NCI-H526 (cell line): ENCODE measurements around the gene JPH4.
"Not testable (repeated sequence)": the region's sequence is repeated elsewhere in the genome, so short reads cannot be mapped to it uniquely, and the experiment has no call there.

ENCODE experiments used
- DNase-seq, 2 experiments: peaks; one replicate each; lab custom pipeline; 2025; lab: John Stamatoyannopoulos, UW

The JPH4 gene

DNA sequence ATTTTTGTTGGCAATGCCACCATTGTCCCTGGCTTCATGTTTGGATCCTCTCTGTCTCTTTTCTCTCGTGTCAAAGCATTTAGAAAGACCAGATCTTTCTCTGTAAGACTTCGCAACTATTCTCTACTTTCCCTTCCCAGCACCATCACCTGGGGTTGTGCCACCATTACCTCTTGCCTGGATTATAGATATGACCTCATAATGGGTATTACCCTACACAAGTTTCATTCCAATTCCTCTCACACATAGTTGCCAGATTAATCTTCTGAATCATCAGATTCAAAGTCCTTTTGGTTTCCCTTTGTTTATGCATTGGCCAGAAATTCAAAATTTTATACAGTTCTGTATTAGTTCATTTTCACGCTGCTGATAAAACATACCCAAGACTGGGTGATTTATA is 30.4 kb upstream of the JPH4 start:
- no peak for DNase-seq

DNA sequence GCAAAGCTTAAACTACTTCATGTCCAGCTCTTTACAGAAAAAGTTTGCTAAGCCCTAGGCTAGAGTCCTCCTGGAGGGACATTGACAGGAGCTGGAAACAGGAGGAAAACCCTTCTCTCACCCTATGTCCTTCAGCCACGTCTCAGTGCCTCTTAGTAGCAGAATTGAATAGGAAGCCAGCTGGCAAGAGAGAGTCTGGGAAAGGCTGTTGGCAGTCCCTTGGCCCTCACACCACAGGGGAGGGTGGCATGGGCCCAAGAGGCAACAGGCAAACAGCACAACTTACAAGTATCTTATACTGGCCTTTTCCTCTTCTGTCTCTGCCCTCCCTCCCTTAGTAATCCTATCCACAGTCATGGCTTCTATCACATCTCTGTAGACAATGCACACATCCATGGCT is 29.9 kb upstream of the JPH4 start:
- DNase-seq: no peak

DNA sequence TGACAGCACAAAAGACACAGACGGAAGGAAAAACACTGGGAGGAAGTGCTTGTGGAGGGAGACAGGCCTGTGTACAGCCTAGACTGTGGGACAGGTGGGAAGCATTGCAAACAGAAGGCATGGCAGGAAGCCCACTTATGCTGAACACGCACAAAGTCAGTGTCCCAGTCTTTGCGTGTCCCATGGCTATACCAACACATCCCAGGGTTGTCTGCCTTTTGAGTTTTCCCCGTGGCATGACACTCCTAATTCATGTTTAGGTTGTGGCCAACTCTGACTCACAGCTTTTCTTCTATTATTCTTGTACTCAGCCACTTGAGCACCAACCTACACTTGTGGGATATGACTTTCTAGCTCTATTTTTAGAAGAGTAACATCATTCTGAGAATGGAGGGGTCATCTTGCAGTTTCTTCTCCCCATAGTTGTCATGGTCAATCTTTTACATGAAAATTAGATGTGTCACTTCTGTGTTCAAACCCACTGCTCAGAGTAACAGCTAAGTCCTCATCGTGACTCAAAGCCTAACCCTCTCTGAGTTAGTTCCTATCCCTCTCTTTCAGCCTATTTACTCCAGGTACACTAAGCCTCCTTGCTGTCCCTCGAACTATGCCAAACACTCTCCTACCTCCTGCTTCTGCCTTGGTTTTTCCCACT is 27.5 kb upstream of the JPH4 start:
- DNase-seq: no peak

DNA sequence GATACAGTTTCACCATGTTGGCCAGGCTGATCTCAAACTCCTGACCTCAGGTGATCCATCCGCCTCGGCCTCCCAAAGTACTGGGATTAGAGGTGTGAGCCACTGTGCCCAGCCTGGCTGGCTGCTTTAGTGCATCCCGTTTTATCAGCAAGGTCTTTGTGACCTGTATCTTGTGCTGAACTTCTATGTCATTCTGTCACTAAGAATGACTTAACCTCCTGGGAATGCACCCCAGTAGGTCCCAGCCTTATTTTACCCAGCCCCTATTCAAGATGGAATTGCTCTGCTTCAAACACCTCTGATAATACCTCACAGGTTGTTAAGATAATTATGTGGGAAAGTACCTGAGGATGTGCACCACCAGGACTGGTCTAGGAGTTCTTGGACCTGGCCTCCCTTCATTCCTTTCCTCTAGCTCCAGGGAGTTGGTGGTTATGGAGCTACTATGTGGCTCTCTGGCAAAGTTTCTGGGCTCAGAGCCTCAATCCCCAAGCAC is 26.1 kb upstream of the JPH4 start:
- DNase-seq: no peak

DNA sequence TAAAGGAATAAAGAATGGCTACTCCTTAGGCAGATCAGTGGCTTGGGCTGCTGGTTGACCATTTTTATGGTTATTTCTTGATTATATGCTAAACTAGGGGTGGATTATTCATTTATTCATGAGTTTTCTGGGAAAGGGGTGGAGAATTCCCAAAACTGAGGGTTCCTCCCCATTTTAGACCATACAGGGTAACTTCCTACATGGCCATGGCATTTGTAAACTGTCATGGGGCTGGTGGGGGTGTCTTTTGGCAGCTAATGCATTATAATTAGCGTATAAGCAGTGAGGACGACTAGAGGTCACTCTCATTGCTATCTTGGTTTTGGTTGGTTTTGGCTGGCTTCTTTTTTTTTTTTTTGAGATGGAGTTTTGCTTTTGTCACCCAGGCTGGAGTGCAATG is 25.6 kb upstream of the JPH4 start:
- no peak for DNase-seq

DNA sequence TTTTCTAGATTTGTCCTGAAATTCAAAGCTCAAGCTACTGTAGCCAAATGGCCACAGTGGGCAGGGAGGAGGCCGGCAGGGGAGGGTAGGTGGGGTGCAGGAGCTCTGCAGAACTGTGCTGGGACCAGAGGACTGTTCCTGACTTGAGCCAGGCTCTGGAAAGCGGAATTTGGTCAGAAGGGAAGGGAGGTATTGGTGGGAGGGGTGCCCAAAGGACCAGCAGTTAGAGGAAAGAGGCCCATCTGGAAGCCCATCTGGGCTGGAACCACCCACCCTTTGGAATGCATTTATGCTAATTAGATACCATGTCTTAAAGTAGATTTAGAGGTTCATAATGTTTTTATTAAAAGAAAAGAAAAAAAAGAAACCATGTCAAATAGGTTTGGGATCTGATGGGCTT is 24.5 kb upstream of the JPH4 start:
- DNase-seq: no peak

DNA sequence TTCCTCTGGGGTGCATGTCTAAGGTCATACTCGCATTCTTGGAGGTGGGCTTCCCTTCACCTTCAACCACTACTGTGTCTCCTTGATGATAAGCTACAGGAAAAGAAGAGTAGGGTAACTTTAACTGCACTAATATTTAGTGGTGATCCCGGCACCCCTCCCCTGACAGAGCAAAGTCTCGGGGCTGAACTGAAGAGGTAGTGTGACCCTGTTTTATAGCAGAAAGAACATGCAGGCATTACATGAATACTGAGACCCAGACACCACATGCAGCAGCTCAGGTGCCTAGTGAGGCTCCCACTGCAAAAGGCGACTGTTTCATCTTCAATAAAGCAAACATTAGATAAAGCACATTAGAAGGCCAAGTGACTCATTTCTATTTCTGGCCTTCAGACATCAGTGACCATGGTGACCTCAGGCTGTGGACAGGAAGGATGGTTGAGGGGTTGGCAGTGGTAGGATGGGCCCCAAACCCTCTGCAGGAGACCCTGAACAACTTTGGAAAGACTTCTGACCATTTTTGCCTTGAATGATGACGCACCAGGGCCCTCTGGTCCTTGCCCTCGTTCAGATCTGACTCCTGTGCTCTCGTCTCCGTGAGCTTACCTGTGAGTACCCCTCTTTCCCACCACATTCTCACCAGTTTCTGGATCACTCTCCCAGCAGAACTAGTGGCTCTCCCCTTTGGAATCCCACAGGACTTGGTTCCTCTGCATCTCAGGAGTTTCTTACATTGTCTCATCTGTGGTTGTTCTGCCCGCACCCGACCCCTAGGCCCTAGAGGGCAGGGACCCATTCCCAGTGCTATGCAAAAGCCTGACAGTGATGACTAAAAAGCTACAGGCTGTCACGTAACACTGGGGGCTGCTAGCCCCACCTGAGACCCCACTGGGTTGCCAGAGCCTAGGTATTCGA is 23.8 kb upstream of the JPH4 start:
- no peak for DNase-seq

DNA sequence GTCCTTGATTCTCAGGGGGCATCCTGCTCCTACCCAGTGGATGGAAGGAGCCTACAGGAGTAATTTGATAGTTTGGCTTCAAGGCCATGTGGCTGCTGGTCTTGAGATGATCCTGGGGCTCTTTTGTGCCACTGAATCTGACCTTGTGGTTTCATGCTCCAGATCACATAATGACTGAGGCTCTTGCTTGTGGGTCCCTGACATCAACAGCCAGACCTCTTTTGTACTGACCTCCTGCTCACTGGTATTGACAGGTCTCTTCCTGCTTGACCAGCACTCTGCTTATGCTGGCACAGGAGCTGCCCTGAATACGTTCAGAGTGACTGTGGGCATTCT is 23.2 kb upstream of the JPH4 start:
- DNase-seq: no peak

DNA sequence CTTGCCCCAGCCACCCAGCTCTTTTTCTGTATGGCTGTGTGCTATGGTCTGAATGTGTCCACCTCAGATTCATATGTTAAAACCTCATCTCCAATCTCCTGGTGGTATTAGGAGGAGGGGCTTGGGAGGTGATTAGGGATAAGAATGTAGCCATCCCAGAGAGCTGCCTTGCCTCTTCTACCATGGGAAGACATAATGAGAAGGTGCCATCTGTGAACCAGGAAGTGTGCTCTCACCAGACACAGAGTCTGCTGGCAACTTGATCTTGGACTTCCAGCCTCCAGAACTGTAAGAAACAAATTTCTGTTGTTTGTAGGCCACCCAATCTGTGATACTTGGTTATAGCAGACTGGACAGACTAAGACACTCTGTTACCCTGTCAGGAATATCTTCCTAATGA is 22.8 kb upstream of the JPH4 start:
- no peak for DNase-seq

DNA sequence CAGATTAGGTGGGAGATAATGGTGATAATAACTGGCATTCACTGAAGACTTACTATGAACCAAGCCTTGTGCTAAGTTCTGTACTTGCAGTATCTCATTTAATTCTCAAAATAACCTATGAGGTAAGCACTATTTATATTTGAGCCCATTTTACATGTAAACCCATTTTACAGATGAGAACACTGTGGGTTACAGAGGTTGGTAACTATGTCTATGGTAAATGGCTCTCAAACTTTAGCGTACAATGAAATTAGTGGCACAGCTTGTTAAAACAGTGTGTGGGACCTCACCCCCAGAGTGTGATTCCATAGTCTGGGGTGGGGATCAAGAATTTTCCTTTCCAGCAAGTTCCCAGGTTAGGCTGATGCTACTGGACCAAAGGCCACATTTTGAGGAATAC is 22.2 kb upstream of the JPH4 start:
- no peak for DNase-seq

DNA sequence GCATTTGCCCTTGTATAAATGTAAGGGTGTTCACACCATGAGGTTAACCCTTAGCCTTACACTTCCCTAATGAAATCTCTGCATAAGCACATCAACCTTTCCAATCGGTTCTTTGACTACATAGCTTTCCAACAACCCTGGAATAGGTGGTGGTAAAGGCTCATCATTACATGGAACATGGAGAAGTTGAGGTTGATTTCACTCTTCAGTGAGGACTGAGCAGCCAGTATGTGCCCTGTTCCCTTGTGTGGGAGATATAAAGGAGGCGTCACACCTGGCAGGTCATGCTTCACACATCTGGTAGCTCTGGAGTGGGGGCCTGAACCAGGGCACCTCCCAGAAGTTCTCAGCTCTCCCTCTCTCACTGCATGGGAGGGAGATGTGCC is 21.7 kb upstream of the JPH4 start:
- DNase-seq: no peak

DNA sequence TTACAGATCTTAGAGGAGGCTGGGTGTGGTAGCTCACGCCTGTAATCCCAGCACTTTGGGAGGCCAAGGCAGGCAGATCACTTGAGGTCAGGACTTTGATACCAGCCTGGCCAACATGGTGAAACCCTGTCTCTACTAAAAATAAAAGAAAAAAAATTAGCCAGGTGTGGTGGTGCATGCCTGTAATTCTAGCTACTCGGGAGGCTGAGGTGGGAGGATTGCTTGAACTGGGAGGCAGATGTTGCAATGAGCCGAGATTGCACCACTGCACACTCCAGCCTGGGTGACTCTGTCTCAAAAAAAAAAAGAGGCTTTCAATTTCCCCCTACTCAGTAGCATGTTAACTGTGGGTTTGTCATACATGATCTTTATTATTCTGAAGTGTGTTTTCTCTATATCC is 15.6 kb upstream of the JPH4 start:
- DNase-seq: not testable (repeated sequence)

DNA sequence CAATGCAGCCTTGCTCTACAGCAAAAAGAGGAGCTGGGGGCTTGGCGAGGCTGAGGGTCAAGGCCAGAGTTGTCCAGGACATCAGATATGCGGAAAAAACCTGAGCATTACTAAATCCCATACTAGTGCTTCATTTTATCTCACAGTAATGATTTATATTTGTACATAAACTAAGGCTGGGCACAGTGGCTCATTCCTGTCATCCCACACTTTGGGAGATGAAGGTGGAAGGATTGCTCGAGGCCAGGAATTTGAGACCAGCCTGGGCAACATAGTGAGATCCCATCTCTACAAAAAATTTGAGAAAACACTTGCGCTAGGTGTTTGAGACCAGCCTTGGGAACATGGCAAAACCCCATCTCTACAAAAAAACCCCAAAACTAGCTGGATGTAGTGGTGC is 11.6 kb upstream of the JPH4 start:
- no peak for DNase-seq

DNA sequence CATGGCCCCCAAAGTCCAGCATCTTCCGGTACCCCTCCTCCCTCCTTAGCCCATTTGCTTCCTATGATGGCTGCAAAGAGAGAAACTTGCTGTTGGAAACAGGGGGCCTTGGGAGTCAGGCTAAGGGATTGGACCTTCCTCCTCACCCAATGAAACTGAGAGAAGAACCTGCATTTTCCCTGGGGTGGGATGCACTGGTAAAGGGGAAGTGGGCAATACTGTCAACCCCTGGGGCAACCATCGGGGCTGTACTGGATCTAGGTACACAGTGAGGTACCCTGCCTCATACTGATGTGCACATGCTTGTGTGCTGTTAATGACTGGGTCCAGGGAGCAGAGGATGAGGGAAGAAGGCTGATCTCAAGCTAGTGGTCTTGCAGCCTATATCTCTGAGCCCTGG is 11.0 kb upstream of the JPH4 start:
- no peak for DNase-seq

DNA sequence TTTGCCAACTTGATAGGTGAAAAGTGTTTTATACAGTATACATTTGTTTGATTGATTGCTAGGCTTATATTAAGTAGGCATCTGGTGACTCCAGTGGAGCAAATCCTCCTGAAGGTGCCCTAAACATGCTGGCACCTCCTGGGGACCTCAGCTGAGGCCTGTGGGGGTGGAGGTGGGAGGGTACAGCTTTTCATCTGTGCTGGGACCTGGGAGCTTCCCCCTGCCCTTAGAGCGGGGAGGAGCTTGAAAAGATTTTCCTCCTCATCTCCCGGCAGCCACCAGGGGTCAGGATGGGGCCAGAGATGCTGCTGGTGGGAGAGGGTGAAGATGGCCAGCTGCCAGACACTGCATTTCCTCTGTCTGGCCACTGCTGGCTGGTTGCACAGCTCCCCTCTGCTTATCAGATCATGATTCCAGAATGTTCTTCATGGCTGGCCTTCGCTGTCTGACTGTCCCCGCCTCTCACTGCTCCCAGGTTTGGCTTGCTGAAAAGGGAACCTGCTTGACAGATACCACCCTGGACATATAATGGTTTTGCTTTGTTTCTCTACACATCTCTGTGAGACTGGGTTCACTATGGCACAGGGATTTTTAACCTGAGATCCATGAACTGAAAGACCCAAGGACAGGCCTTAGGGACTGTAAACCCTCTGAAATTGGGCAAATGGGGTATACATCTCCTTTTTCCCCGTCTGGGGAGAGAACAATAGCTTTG is 10.5 kb upstream of the JPH4 start:
- DNase-seq: peak; percentile 59 to 84

DNA sequence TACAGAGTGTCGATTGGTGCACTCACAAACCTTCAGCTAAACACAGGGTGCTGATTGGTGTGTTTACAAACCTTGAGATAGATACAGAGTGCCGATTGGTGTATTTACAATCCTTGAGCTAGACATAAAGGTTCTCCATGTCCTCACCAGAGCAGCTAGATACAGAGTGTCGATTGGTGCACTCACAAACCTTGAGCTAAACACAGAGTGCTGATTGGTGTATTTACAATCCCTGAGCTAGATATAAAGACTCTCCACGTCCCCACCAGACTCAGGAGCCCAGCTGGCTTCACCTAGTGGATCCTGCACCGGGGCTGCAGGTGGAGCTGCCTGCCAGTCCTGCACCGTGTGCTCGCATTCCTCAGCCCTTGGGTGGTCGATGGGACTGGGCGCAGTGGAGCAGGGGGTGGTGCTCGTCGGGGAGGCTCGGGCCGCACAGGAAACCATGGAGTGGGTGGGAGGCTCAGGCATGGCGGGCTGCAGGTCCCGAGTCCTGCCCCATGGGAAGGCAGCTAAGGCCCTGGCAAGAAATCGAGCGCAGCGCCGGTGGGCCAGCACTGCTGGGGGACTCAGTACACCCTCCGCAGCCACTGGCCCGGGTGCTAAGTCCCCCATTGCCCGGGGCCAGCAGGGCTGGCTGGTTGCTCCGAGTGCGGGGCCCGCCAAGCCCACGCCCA is 6.1 kb upstream of the JPH4 start:
- DNase-seq: not testable (repeated sequence)

DNA sequence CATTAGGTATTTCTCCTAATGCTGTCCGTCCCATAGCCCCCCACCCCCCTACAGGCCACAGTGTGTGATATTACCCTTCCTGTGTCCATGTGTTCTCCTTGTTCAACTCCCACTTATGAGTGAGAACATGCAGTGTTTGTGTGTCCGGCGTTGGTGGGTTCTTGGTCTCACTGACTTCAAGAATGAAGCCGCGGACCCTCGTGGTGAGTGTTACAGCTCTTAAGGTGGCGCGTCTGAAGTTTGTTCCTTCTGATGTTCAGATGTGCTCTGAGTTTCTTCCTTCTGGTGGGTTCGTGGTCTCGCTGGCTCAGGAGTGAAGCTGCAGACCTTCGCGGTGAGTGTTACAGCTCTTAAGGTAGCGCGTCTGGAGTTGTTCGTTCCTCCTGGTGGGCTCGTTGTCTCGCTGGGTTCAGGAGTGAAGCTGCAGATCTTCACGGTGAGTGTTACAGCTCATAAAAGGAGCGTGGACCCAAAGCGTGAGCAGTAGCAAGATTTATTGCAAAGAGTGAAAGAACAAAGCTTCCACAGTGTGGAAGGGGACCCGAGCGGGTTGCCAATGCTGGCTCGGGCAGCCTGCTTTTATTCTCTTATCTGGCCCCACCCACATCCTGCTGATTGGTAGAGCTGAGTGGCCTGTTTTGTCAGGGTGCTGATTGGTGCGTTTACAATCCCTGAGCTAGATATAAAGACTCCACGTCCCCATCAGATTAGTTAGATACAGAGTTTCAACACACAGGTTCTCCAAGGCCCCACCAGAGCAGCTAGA is 5.4 kb upstream of the JPH4 start:
- DNase-seq: not testable (repeated sequence)

DNA sequence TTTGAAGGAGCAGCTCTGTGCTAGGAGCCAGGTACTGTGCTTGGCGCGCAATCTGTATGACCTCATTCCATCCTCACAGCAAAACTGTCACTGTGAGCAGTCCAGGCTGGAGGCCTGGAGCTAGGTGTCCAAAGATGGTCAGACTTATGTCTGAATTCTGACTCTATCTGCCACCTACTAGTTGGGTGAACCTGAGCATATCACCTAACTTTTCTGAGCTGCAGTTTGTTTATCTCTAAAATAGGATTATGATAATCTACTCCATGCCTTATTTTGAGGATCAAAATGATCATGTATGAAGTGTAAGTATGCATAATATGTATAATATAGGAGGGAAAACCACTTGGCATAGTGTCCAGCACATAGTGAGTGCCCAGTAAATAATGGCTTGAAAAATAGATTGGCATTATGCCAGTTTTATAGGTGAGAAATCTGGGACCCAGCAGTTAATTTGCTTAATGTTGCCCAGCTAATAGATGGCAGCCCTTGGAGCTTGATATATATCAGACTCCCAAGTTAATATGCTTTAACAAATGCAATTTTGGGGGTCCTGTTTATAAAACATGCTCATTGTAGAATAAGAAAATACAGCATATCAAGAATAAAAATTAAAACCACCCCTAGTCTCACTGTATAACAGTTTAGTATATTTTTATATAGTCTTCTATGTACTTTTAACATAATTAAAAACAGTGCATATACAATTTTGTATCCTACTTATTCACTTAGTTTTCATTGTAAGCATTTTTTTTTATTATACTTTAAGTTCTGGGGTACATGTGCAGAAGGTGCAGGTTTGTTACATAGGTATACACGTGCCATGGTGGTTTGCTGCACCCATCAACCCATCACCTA is 4.5 kb upstream of the JPH4 start:
- no peak for DNase-seq

DNA sequence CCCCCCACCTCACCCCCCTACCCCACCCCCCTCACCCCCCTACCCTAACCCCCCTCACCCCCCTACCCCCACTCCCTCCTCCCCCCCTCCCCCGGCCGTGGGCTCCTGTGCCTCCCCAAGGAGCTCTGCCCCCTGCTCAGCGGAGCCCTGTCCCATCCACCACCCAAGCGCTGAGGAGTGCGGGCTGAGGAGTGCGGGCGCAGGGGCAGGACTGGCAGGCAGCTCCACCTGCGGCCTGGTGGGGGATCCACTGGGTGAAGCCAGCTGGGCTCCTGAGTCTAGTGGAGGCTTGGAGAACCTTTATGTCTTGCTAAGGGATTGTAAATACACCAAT is 2.3 kb upstream of the JPH4 start:
- DNase-seq: no peak

DNA sequence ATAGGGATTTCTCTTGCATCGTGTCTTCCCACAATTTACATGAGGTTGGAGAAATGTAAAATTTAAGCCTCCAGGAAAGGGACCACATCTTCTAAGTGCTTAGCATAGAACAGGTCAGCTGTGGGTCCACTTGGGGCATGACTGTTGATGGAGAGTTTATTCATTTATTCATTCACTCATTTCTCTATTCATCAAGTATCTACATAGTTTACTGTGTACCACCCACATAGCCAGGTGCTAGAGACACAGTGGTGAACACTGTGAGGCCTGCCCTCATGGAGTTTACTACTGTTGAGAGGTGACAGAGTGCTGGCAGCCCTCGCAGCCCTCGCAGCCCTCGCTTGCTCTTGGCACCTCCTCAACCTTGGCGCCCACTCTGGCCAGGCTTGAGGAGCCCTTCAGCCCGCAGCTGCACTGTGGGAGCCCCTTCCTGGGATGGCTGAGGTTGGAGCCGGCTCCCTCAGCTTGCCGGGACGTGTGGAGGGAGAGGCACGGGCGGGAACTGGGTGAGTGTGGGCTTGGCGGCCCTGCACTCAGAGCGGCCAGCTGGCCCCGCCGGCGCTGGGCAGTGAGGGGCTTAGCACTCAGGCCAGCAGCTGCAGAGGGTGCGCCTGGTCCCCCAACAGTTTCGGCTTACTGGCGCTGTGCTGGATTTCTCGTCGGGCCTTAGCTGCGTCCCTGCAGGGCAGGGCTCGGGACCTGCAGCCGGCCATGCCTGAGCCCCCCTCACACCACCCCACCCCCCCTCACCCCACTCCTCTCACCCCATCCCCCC is 1.7 kb upstream of the JPH4 start:
- DNase-seq: no peak
